ENCODE results near the gene SIM1. TPM values are rescaled to one million over a fixed set of nuclear protein-coding genes. Genes with fewer than 3 reads are reported as not detected.

Gene SIM1
- total RNA-seq, 1 experiment from 2014 or later = not detected

GRCh38 chr6:100464162-100464851 lies 414 bp downstream of the SIM1 start:
- Histone ChIP-seq H3K9me2 (ENCODE audit: insufficient read depth) (no peaks in the 10 kb centered on the region), H3K9me3 (ENCODE audit: control insufficient read depth in 1 of 2, insufficient read depth in 1 of 2, low read depth in 1 of 2, low read length in 2 of 2) (no peaks in the 10 kb centered on the region), H3K79me2 (ENCODE audit: insufficient read depth, low read length) (no peaks in the 10 kb centered on the region), H3K27ac (ENCODE audit: low read depth, low read length) (no peak overlapping the region), H2AFZ (ENCODE audit: low read depth, low read length, poor library complexity, severe bottlenecking) (no peak overlapping the region), H3K9ac (ENCODE audit: low read length) (no peak overlapping the region), H4K20me1 (ENCODE audit: insufficient read depth) (no peaks in the 10 kb centered on the region), H3K4me3 (replicated peaks in 1 of 2; ENCODE audit: low read depth in 1 of 2, low read length in 2 of 2) (no peak overlapping the region), H3K27me3 (ENCODE audit: insufficient read depth, low read length) (no peaks in the 10 kb centered on the region), H3K36me3 (ENCODE audit: control insufficient read depth in 1 of 2, insufficient read depth in 2 of 2, low read length in 2 of 2) (no peaks in the 10 kb centered on the region), H3K4me2 (ENCODE audit: low read length) (no peak overlapping the region), H3K4me1 (ENCODE audit: control insufficient read depth in 1 of 2, insufficient read depth in 2 of 2, low read length in 2 of 2) (no peaks in the 10 kb centered on the region)
- TF ChIP-seq ZBTB33 (IDR thresholded peaks at IDR 0.05; ENCODE audit: extremely low read depth, insufficient replicate concordance, low read length) = no peak
- no peak for TF ChIP-seq ZNF274 (IDR thresholded peaks at IDR 0.05; ENCODE audit: low read depth, low read length)
- no peak for TF ChIP-seq POLR2A (IDR thresholded peaks at IDR 0.05; ENCODE audit: borderline replicate concordance, extremely low read depth, insufficient read depth, insufficient read length)
- no peak for TF ChIP-seq POLR2AphosphoS5 (IDR thresholded peaks at IDR 0.05; ENCODE audit: low read depth, low read length)
- TF ChIP-seq YY1 (IDR thresholded peaks at IDR 0.05; ENCODE audit: extremely low read depth, insufficient replicate concordance, low read depth, low read length) = no peak
- TF ChIP-seq FOSL1 (IDR thresholded peaks at IDR 0.05; ENCODE audit: low read depth) = no peak
- POLR2A ChIA-PET = no interaction called here
- intact Hi-C loops (cut with micrococcal nuclease) = no loop called here
- ATAC-seq (no peak), DNase-seq (ENCODE audit: low read depth, low spot score) (no peak)
- RAD21 ChIA-PET (ENCODE audit: low non-redundant PET in 1 of 2, low total read pairs in 2 of 2, uncharacterized antibody in 2 of 2, unreplicated experiment in 2 of 2) = no interaction called here
- CTCF ChIA-PET = no interaction called here
- no TSS peak for BruUV-seq (replicated peaks)

GRCh38 chr6:100463630-100464161 lies 1.0 kb downstream of the SIM1 start:
- H3K27ac ChIP-seq (ENCODE audit: low read depth, low read length) = no peak overlapping the region
- H3K9me2 ChIP-seq (ENCODE audit: insufficient read depth) = no peaks in the 10 kb centered on the region
- no peaks in the 10 kb centered on the region for H3K79me2 ChIP-seq (ENCODE audit: insufficient read depth, low read length)
- H3K36me3 ChIP-seq (ENCODE audit: control insufficient read depth in 1 of 2, insufficient read depth in 2 of 2, low read length in 2 of 2) = no peaks in the 10 kb centered on the region
- no peaks in the 10 kb centered on the region for H3K27me3 ChIP-seq (ENCODE audit: insufficient read depth, low read length)
- no peak for ATAC-seq
- no peak for DNase-seq (ENCODE audit: low read depth, low spot score)
- H3K4me2 ChIP-seq (ENCODE audit: low read length) = no peak overlapping the region
- no peak overlapping the region for H3K9ac ChIP-seq (ENCODE audit: low read length)
- H4K20me1 ChIP-seq (ENCODE audit: insufficient read depth) = no peaks in the 10 kb centered on the region
- intact Hi-C loops (cut with micrococcal nuclease) = no loop called here
- H3K4me3 ChIP-seq (replicated peaks in 1 of 2; ENCODE audit: low read depth in 1 of 2, low read length in 2 of 2) = no peak overlapping the region
- POLR2A ChIA-PET = no interaction called here
- no peak overlapping the region for H2AFZ ChIP-seq (ENCODE audit: low read depth, low read length, poor library complexity, severe bottlenecking)
- TF ChIP-seq EZH2phosphoT487 (IDR thresholded peaks at IDR 0.05; ENCODE audit: borderline replicate concordance) = no peak
- no peak for TF ChIP-seq FOSL1 (IDR thresholded peaks at IDR 0.05; ENCODE audit: low read depth)
- no peak for TF ChIP-seq POLR2A (IDR thresholded peaks at IDR 0.05; ENCODE audit: borderline replicate concordance, extremely low read depth, insufficient read depth, insufficient read length)
- no peak for TF ChIP-seq EZH2 (IDR thresholded peaks at IDR 0.05)
- no peak for TF ChIP-seq ZFX (IDR thresholded peaks at IDR 0.05)
- TF ChIP-seq TCF7L2 (IDR thresholded peaks at IDR 0.05; ENCODE audit: borderline replicate concordance, extremely low read depth, insufficient read depth, insufficient read length) = no peak
- no peak for TF ChIP-seq ATF3 (IDR thresholded peaks at IDR 0.05)
- TF ChIP-seq MAX (IDR thresholded peaks at IDR 0.05) = no peak
- no peak for TF ChIP-seq RAD21 (IDR thresholded peaks at IDR 0.05; ENCODE audit: low read depth)
- TF ChIP-seq EGR1 (IDR thresholded peaks at IDR 0.05; ENCODE audit: low read depth) = no peak
- no peaks in the 10 kb centered on the region for H3K4me1 ChIP-seq (ENCODE audit: control insufficient read depth in 1 of 2, insufficient read depth in 2 of 2, low read length in 2 of 2)
- RAD21 ChIA-PET (ENCODE audit: low non-redundant PET in 1 of 2, low total read pairs in 2 of 2, uncharacterized antibody in 2 of 2, unreplicated experiment in 2 of 2) = no interaction called here
- H3K9me3 ChIP-seq (ENCODE audit: control insufficient read depth in 1 of 2, insufficient read depth in 1 of 2, low read depth in 1 of 2, low read length in 2 of 2) = no peaks in the 10 kb centered on the region
- CTCF ChIA-PET = no interaction called here
- BruUV-seq (replicated peaks) = no TSS peak
